ENCODE measurements around the gene SPHK1. TPM values are rescaled to one million over a fixed set of nuclear protein-coding genes. Genes with fewer than 3 reads are reported as not detected.

The SPHK1 gene
- total RNA-seq, 1 donor from 2014 or later = 3.1 TPM

DNA sequence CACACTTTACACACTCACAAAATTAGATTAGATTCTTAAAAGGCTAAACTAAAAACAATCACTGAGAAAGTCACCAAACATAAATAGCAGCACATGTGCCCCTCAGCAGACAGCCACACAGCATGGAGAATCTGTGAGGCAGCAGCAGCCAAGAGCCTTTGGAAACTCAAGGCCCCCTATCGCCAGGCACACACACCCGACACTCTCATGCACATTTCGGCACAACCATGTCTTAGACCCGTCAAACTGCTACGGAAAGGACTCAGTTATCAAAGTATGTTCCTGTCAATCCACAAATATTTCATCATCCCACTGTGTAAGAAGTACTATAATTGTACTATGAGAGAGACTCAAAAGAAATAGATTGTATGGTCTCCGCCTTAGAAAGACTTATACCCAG is 47.6 kb downstream of the SPHK1 start:
- no peak for DNase-seq
- no peak overlapping the region for H3K27ac Mint-ChIP-seq (ENCODE audit: unreplicated experiment)

DNA sequence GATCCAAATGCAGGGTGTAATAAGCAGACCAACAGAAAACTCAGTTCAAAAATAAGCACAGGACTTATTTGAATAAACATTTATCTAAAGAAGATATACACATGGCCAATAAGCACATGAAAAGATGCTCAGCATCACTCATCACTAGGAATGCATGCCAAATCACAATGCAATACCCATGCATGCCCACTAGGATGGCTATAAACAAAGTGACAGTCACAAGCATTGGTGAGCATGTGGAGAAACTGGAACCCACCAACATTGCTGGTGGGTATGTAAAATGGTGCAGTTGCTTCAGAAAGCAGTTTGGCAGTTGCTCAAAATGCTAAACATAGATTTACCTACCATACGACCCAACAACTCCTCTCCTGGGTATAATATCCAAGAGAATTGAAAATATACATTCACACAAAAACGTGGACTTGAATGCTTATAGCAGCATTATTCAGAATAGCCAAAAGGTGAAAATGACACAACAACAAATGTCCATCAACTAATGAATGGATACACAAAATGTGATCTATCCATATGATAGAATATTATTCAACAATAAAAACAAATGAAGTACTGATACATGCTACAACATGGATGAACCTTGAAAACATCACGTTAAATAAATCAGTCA is 48.4 kb downstream of the SPHK1 start:
- Mint-ChIP-seq H3K36me3 (ENCODE audit: unreplicated experiment) (no peaks in the 10 kb centered on the region), H3K4me1 (ENCODE audit: low read depth, unreplicated experiment) (peaks cover 23% of the 10 kb centered on the region), H3K27ac (ENCODE audit: unreplicated experiment) (peak overlapping the region; percentile 30), H3K4me3 (ENCODE audit: unreplicated experiment) (no peak overlapping the region), H3K9me3 (ENCODE audit: unreplicated experiment) (peaks cover 3% of the 10 kb centered on the region), H3K27me3 (ENCODE audit: unreplicated experiment) (no peaks in the 10 kb centered on the region)
- no peak for DNase-seq
- TF ChIP-seq, protein P1, sequence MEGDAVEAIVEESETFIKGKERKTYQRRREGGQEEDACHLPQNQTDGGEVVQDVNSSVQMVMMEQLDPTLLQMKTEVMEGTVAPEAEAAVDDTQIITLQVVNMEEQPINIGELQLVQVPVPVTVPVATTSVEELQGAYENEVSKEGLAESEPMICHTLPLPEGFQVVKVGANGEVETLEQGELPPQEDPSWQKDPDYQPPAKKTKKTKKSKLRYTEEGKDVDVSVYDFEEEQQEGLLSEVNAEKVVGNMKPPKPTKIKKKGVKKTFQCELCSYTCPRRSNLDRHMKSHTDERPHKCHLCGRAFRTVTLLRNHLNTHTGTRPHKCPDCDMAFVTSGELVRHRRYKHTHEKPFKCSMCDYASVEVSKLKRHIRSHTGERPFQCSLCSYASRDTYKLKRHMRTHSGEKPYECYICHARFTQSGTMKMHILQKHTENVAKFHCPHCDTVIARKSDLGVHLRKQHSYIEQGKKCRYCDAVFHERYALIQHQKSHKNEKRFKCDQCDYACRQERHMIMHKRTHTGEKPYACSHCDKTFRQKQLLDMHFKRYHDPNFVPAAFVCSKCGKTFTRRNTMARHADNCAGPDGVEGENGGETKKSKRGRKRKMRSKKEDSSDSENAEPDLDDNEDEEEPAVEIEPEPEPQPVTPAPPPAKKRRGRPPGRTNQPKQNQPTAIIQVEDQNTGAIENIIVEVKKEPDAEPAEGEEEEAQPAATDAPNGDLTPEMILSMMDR (IDR thresholded peaks at IDR 0.05; ENCODE audit: partially characterized antibody, unreplicated experiment) = peak; percentile 78

More for the DNA sequence above, 47.6 kb downstream of the SPHK1 start:
- Mint-ChIP-seq H3K9me3 (ENCODE audit: unreplicated experiment) (peaks cover 3% of the 10 kb centered on the region), H3K4me3 (ENCODE audit: unreplicated experiment) (no peak overlapping the region), H3K4me1 (ENCODE audit: low read depth, unreplicated experiment) (peaks cover 22% of the 10 kb centered on the region), H3K27me3 (ENCODE audit: unreplicated experiment) (no peaks in the 10 kb centered on the region), H3K36me3 (ENCODE audit: unreplicated experiment) (no peaks in the 10 kb centered on the region)
- TF ChIP-seq, protein P1 (IDR thresholded peaks at IDR 0.05; ENCODE audit: partially characterized antibody, unreplicated experiment) = no peak

DNA sequence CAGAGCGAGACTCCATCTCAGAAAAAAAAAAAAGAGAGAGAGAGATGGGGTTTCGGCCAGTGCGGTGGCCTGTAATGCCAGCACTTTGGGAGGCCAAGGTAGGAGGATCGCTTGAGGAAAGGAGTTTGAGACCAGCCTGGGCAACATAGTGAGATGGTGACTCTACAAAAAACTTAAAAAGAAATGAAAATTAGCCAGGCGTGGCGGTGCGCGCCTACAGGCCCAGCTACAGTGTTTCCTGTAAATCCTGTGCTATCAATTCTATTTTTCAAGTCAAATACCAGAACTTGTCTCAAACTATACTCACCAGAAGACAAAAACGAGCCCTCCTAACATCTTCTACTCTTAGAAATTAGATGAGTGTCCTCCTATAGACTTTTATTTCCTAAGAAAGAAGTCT is 49.3 kb downstream of the SPHK1 start:
- TF ChIP-seq, protein P1 (IDR thresholded peaks at IDR 0.05; ENCODE audit: partially characterized antibody, unreplicated experiment) = no peak
- H3K27ac Mint-ChIP-seq (ENCODE audit: unreplicated experiment) = no peak overlapping the region
- H3K9me3 Mint-ChIP-seq (ENCODE audit: unreplicated experiment) = peaks cover 3% of the 10 kb centered on the region
- H3K4me1 Mint-ChIP-seq (ENCODE audit: low read depth, unreplicated experiment) = peaks cover 27% of the 10 kb centered on the region
- H3K36me3 Mint-ChIP-seq (ENCODE audit: unreplicated experiment) = no peaks in the 10 kb centered on the region
- DNase-seq = no peak
- H3K4me3 Mint-ChIP-seq (ENCODE audit: unreplicated experiment) = no peak overlapping the region
- no peaks in the 10 kb centered on the region for H3K27me3 Mint-ChIP-seq (ENCODE audit: unreplicated experiment)

DNA sequence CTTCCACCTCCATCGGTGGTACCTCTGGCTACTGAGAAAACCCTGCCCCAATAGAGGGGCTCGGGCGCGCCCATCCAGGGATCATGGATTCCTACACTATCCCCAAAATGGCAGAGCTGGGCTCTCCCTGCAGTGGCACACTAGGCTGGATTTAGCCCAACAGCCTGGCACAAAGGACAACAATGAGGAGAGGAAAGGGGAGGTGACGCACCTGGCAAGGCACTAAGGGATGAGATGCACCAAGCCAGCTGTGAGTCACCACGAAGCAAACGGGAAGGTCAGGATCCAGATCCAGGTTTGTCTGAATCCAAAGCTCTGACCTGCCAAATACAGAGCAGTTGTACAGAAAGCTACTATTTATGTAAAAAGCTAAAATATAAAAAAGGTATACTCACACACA is 50.5 kb downstream of the SPHK1 start:
- Mint-ChIP-seq H3K27ac (ENCODE audit: unreplicated experiment) (no peak overlapping the region), H3K4me1 (ENCODE audit: low read depth, unreplicated experiment) (peaks cover 29% of the 10 kb centered on the region), H3K9me3 (ENCODE audit: unreplicated experiment) (peaks cover 3% of the 10 kb centered on the region), H3K36me3 (ENCODE audit: unreplicated experiment) (no peaks in the 10 kb centered on the region), H3K4me3 (ENCODE audit: unreplicated experiment) (no peak overlapping the region), H3K27me3 (ENCODE audit: unreplicated experiment) (no peaks in the 10 kb centered on the region)
- DNase-seq = no peak
- TF ChIP-seq, protein P1 (IDR thresholded peaks at IDR 0.05; ENCODE audit: partially characterized antibody, unreplicated experiment) = no peak

DNA sequence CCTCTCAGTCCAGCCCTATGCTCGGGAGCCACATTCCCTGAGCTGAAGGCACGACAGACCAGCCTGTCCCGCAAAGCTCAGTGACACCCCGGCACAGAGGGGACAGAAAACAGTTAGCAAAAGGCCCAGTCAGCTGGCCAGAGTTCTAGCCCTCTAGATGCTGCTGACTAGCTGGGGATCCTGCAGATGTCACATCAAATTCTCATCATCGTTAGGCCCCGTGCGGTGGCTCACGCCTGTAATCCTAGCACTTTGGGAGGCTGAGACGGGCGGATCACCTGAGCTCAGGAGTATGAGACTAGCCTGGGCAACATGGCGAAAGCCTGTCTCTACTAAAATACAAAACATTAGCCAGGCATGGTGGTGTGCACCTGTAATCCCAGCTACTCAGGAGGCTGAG is 51.3 kb downstream of the SPHK1 start:
- Mint-ChIP-seq H3K9me3 (ENCODE audit: unreplicated experiment) (peaks cover 3% of the 10 kb centered on the region), H3K36me3 (ENCODE audit: unreplicated experiment) (no peaks in the 10 kb centered on the region), H3K4me3 (ENCODE audit: unreplicated experiment) (no peak overlapping the region), H3K4me1 (ENCODE audit: low read depth, unreplicated experiment) (peaks cover 26% of the 10 kb centered on the region), H3K27ac (ENCODE audit: unreplicated experiment) (no peak overlapping the region), H3K27me3 (ENCODE audit: unreplicated experiment) (no peaks in the 10 kb centered on the region)
- no peak for DNase-seq
- TF ChIP-seq, protein P1 (IDR thresholded peaks at IDR 0.05; ENCODE audit: partially characterized antibody, unreplicated experiment) = no peak

Other genes with a start within 250 kb of the SPHK1 start
- not detected for gene FOXJ1, start 243.4 kb upstream of the SPHK1 start, total RNA-seq (ENCODE audit: unreplicated experiment)
- 17.8 TPM for gene RNF157, start 144.1 kb upstream of the SPHK1 start, total RNA-seq (ENCODE audit: unreplicated experiment)
- gene UBALD2, start 119.3 kb upstream of the SPHK1 start, total RNA-seq (ENCODE audit: unreplicated experiment) = 58.7 TPM
- gene QRICH2, start 76.3 kb upstream of the SPHK1 start, total RNA-seq (ENCODE audit: unreplicated experiment) = 12.2 TPM
- gene PRPSAP1, start 30.7 kb upstream of the SPHK1 start, total RNA-seq (ENCODE audit: unreplicated experiment) = 68.5 TPM
- gene UBE2O, start 68.5 kb downstream of the SPHK1 start, total RNA-seq (ENCODE audit: unreplicated experiment) = 94.3 TPM
- gene AANAT, start 83.0 kb downstream of the SPHK1 start, total RNA-seq (ENCODE audit: unreplicated experiment) = 0.39 TPM
- gene RHBDF2, start 116.8 kb downstream of the SPHK1 start, total RNA-seq (ENCODE audit: unreplicated experiment) = 1.9 TPM
- 20.4 TPM for gene CYGB, start 153.1 kb downstream of the SPHK1 start, total RNA-seq (ENCODE audit: unreplicated experiment)
- 1.4 TPM for gene PRCD, start 155.4 kb downstream of the SPHK1 start, total RNA-seq (ENCODE audit: unreplicated experiment)
- gene ST6GALNAC2, start 201.3 kb downstream of the SPHK1 start, total RNA-seq (ENCODE audit: unreplicated experiment) = 0.32 TPM

All from glutamatergic neuron (in vitro differentiated cells).